GM21717 (cell line): ENCODE measurements around the gene TBX4.
"Not testable (repeated sequence)": the region's sequence is repeated elsewhere in the genome, so short reads cannot be mapped to it uniquely, and the experiment has no call there.

ENCODE experiments used
- ATAC-seq: cut with Tn5 transposase; IDR thresholded peaks from one replicate; pipeline ENCODE4 v1.9.1; 2021; ENCODE audit warnings: mild to moderate bottlenecking, moderate library complexity; ENCODE audit not compliant: unreplicated experiment

The TBX4 gene

DNA sequence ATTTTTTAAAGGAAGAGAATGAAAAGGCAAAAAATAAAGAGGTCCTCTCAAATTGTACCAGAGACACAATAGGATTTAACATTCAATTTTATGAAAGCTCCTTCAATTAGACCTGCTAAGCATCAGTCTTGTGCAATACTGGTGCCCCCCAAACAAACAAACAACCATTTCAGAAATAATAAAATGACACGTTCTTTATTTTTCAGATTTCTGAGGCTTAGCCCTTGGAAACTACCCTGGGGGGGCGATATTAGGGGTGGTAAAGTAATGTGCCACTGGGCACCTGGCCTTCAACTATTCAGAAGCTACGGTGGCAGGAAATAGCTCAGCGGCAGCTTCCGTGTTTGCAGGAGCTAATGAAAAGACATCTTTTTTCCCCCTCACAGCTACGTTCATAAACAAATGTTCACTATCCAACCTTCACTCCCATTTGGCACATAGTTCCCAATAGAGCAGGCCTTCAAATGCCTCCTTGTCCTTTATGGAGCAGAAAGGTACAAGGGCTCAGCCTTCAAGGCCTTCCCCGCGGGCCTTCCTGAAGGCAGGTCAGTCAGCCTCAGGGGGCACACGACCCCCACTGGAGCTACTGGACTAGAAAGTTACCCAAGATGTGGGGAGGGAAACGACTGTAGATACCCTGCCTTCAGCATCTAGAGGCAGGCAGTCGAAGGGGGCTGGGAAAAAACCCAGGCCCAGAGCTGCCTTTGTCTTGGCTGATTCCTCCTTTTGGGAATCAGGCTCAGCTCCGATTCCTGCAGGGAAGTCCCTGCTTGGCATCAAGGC, 44.1 kb downstream of the TBX4 start:
- no peak for ATAC-seq

GRCh38 chr17:61496957-61497653, 44.9 kb downstream of the TBX4 start:
- no peak for ATAC-seq

GRCh38 chr17:61498042-61498994, 46.1 kb downstream of the TBX4 start:
- no peak for ATAC-seq

DNA sequence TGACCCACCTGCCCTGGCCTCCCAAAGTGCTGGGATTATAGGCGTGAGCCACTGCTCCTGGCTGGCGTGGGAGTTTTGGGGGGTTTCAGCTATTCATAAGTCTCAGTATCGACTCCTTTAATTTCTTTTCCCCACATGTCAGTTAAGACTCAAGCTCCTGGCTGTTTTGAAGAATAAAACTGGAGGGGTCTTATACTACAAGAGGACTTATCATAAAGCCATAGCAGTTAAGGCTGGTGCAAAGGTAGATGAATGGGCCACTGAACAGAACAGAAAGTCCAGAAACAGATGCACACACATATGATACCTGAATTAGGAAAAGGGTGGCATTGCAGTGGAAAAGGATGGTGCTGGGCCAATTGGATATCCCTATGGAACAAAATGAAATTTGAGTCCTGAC, 47.4 kb downstream of the TBX4 start:
- ATAC-seq: no peak

- ATAC-seq: no peak
Measured at GRCh38 chr17:61500287-61500686, 48.1 kb downstream of the TBX4 start.

DNA sequence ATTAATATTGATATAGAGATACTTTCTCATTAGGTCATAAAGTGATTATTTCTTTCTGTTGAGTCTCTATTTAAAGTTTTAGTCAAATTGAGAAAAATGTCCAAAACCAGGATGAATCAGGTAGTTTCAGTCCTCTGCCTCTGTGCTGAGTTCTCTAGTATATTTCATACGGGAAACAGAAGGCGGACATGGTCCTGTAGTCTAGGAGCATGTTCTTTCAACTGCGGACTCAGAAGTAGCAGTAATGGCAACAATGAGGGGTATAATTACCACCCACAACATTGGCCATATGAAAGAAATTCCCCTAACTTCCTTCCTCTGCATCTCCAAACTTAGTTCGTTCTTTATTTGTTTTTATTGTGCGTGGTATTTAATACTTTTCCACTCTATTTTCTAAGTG, 50.1 kb downstream of the TBX4 start:
- no peak for ATAC-seq

DNA sequence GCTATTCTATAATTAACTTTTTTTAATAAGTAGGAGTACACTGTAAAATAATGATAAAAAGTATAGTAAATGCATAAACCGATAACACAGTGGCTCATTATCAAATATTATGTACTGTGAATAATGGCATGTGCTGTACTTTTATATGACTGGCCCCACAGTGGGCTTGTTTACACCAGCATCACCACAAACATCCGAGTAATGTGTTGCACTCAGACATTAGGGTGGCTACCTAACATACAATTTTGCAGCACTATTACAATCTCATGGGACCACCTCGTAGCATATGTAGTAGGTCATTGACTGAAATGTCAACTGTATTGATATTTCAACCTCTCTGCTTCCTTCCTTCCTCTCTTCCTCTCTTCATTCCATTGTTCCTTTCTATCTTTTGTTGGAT, 51.7 kb downstream of the TBX4 start:
- no peak for ATAC-seq

GRCh38 chr17:61504697-61505096, 52.5 kb downstream of the TBX4 start:
- ATAC-seq: no peak

DNA sequence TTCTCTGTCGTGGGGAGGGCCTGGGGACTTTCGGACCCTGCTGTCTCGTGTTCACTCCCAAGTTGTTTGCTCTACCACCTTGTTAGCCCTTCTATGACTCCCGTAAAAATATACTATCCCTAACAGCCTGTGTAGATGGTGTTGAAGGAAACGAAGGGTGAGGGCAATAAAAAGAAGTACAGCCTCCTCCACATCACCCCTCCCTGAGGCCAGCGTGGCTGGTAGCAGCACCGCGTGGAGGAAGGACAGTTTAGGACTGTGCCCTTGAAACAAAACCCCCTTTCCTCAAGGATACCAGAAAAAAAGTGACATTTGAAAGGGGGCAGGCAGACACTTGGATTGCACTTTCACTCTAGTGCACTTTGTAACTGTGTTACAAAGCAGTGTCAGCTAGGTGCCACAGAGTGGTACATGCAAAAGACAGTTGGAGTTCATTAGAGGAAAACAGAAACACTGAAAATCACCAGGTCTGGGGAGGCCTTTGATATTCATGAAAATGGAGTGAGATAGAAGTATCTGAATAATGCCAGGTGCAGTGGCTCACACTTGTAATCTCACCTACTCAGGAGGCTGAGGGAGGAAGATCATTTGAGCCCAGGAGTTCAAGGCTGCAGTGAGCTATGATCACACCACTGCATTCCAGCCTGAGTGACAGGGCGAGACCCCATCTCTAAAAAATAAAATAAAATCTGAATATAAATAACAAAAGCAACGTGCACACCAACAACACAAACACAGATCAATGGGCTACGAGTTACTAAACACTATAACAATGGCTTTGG, 53.8 kb downstream of the TBX4 start:
- no peak for ATAC-seq

DNA sequence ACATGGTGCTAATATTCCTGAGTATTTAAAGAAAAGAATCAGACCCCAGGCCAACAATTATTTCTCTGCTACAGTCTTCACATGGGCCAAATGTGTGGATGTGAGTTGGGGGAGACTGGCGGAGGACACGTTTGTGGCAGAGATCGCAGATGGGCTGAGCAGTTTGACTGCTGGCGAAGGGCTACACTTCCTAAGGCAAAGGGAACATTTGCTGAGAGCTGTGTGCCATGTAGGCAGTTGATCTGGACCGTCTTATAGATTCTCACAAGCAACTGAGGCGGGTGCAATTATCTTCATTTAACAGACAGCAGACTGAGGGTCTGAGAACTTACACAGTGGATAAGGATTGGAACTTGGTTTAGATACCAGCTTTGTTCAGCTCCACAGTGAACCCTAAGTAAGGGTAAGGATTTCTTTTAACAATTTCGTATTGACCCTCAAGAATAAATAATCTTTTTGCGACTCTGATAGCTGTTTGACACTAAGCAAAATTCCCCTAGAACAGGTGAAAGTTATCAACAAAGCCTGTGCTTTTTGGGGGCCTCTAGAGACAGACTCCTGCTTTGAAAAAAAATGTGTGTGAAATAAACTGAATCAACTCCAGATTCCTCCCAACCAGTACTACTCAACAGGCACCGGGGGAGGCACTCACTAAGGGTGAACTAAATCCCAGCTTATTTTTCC, 55.3 kb downstream of the TBX4 start:
- ATAC-seq: no peak

DNA sequence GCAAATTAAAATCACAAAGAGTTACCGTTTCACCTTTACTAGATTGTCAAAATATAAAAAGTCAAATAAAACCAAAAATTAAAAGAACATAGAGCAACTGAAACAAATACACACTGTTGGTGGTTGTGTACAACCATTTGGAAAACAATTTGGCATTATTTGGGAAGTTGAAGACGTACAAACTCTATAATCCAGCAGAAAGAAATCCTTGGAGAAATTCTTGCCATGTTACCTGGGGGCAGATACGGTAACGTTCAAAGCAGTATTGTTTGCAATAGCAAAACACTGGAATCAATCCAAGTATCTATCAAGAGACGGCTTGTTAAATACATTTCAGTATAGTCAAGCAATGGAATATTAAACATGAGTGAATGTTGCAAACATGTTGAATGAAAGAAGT, 56.7 kb downstream of the TBX4 start:
- ATAC-seq: no peak

DNA sequence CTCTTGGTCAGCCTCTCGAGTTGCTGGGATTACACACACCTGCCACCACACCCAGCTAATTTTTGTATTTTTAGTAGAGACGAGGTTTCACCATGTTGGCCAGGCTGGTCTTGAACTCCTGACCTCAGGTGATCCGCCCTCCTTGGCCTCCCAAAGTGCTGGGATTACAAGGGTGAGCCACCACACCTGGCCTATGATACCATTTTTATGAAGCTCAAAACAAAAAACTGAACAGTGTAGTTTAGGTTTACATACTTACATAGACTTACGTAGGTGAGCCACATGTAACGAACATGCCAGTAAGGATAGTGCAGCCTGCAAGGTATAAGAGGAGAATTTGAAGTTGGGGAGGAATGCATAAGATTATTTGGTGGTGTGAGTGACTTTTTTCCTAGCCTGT, 57.2 kb downstream of the TBX4 start:
- ATAC-seq: not testable (repeated sequence)

DNA sequence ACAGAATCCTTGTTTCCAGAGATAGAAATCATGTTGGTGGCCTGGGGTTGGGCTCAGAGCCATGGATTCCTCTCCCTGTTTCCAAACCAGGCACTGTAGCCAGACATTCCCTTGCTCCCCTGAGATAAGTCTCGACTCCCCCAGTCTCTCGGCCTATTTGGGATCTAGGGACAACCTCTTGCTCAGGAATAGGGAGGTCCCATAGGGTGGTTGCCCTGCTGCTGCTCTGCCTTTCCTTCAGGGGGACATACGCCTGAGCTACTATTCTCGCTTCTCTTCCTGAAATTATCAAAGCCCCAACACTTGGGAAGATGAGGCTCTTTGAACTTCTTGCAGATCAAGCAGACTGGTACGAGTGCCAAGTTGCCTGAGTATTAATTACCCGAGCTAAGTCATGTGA, 58.0 kb downstream of the TBX4 start:
- no peak for ATAC-seq

DNA sequence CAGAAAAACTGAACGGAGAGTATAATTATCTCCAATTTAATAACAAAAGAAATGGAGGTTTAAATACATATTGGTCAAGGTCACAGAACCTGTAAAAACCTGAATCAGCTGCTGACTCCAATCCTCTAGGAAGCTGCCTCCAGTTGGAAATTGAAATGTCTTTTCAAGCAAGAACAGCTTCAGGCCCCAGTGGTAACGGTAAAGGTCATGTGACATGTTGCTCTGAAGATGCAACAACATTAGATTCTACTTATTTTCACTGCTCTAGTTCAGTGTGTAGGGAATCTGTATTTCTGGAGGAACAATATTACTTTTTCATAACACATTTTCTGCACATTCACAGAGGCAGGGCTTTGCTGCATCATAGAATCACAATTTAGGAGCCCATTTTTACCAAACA, 58.8 kb downstream of the TBX4 start:
- no peak for ATAC-seq

GRCh38 chr17:61511480-61512182, 59.4 kb downstream of the TBX4 start:
- ATAC-seq: no peak

DNA sequence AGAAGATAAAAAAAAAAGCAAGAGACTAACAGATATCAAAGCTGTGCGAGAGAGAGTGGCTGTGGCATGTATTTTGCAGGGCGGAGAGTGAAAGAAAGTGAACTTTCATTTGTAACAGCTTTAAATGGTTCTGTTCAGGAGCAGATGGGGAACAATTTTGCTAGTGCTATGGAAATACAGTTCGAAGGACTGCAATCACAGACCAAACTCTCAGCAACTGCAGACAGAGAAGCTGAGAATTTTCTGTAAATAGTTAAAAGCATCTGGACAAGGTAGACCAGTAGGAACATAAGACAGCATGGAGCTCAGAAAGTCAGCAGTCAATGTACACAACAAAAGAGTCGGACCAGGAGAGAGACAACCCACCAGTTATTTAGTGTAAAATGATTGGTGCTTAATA, 62.3 kb downstream of the TBX4 start:
- ATAC-seq: no peak

- ATAC-seq: no peak
Measured at GRCh38 chr17:61517265-61517664, 65.0 kb downstream of the TBX4 start.

- no peak for ATAC-seq
Measured at GRCh38 chr17:61517843-61518606, 65.8 kb downstream of the TBX4 start.

DNA sequence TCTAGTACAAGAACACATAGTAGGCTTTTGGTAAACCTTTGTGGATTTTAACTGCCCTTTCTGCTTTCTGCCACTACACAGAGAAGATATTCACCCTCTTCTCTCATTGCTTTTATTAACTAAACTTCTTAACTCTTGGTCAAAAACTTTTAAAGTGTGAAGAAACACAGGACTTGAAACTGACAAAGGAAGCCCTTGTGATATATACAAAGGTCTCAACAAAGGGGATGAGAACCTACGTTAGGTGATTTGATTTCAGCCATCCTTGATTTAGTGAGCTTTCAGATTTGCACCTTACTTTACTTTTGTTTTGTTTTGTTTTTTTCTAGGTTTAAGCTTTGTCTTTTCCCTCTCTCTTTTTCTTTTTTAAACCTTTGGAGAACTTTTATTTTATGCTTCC, 66.9 kb downstream of the TBX4 start:
- no peak for ATAC-seq
